ENCODE results near the gene RNASET2.

Gene RNASET2

GRCh38 chr6:166969390-166970002, 13.1 kb upstream of the RNASET2 start:
- DNase-seq (ENCODE audit: extremely low read depth, low read depth) = peak; percentile 44

DNA sequence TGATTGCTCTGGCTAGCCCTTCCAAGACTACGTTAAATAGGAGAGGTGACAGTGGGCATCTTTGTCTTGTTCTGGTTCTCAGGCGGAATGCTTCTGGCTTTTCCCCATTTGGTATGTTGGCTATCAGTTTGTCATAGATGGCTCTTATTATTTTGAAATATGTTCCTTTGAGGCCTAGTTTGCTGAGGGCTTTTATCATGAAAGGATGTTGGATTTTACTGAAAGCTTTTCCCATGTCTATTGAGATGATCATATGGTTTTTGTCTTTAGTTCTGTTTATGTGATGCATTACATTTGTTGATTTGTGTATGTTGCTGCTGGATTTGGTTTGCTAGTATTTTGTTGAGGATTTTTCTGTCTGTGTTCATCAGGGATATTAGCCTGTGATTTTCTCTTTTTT, 9.9 kb upstream of the RNASET2 start:
- DNase-seq (ENCODE audit: extremely low read depth, low read depth) = no peak
- TF ChIP-seq, protein P1, sequence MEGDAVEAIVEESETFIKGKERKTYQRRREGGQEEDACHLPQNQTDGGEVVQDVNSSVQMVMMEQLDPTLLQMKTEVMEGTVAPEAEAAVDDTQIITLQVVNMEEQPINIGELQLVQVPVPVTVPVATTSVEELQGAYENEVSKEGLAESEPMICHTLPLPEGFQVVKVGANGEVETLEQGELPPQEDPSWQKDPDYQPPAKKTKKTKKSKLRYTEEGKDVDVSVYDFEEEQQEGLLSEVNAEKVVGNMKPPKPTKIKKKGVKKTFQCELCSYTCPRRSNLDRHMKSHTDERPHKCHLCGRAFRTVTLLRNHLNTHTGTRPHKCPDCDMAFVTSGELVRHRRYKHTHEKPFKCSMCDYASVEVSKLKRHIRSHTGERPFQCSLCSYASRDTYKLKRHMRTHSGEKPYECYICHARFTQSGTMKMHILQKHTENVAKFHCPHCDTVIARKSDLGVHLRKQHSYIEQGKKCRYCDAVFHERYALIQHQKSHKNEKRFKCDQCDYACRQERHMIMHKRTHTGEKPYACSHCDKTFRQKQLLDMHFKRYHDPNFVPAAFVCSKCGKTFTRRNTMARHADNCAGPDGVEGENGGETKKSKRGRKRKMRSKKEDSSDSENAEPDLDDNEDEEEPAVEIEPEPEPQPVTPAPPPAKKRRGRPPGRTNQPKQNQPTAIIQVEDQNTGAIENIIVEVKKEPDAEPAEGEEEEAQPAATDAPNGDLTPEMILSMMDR (IDR thresholded peaks at IDR 0.05; ENCODE audit: low read depth, low read length) = no peak

More at GRCh38 chr6:166969390-166970002, 13.1 kb upstream of the RNASET2 start:
- TF ChIP-seq, protein P1 (IDR thresholded peaks at IDR 0.05; ENCODE audit: low read depth, low read length) = no peak

- no peak for DNase-seq (ENCODE audit: extremely low read depth, low read depth)
- TF ChIP-seq, protein P1 (IDR thresholded peaks at IDR 0.05; ENCODE audit: low read depth, low read length) = no peak
Measured at GRCh38 chr6:166960609-166960978, 4.2 kb upstream of the RNASET2 start.

DNA sequence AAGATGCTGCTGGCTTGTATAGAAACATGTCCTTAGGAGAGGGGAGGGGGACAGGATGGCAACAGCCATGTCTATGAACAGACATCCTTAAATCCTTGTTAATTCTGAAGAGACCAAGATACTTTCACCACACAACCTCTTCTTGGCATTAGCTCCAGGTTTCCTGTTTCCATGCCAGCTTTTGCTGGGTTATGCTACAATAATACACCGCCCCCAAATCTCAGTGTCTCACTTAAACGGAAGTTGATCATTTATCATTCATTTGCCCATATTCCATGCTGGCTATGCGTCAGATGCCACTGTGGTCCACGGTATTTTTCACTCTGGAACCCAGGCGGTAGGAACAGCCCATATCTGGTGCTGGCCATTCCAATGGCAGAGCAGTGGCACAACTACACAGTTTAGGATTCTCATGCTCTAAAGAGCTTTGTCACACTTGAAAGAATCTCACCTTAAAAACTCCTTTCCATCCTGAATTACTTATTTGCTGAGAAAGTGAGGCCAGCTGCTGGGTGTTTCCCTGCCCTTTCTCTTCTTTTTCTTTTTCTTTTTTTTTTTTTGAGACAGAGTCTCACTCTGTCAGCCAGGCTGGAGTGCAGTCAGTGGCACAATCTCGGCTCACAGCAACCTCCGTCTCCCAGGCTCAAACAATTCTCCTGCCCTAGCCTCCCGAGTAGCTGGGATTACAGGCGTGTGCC, 3.7 kb upstream of the RNASET2 start:
- TF ChIP-seq, protein P1 (IDR thresholded peaks at IDR 0.05; ENCODE audit: low read depth, low read length) = no peak
- DNase-seq (ENCODE audit: extremely low read depth, low read depth) = no peak

DNA sequence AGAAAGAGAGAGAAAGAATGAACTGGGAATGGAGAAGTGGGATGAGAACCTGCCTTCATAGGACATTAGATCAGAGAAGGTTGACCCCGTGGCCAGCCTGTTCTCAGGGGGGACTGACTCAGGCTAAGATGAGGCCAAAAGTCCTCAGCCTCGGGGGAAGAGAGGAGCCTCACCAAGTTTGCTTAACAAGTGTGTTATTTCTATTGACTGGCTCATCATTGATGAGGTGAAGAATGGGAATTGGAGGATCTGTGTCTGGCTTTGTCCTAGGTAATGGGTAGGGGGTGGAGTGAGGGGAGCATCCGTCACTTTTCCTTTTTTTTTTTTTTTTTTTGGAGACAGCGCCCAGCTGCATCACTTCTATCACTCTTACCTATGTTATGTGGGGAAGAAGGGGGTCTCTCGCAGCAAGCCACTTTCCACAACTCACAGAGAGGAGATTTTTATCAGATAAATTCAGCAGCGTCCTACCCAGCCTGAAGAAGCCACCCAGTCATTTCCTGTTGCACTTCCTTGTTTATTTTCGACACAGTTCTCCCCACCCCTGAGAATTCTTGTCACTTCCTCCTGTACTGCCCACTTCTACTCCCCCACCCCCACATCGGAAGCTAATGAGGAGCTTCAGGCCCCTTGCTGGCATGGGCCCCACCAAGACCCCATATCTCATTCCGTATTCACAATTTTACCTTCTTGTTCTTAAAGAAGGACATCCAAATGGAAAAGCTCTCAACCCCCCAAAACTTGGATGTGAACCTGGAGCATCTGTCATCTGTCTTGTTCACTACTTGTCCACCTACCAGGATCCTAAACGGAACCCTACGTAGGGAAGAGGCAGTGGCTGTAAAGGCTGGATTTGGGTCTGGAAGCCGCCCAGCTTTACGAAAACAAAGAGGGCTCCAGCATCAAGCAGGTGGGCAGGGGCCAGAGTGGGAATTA, 2.8 kb upstream of the RNASET2 start:
- DNase-seq (ENCODE audit: extremely low read depth, low read depth) = no peak

GRCh38 chr6:166957805-166958076, 1.4 kb upstream of the RNASET2 start:
- no peak for DNase-seq (ENCODE audit: extremely low read depth, low read depth)
- TF ChIP-seq, protein P1 (IDR thresholded peaks at IDR 0.05; ENCODE audit: low read depth, low read length) = no peak

More for the DNA sequence above, 2.8 kb upstream of the RNASET2 start:
- TF ChIP-seq, protein P1 (IDR thresholded peaks at IDR 0.05; ENCODE audit: low read depth, low read length) = no peak
